ENCODE results near the gene HOXA1.

DNA sequence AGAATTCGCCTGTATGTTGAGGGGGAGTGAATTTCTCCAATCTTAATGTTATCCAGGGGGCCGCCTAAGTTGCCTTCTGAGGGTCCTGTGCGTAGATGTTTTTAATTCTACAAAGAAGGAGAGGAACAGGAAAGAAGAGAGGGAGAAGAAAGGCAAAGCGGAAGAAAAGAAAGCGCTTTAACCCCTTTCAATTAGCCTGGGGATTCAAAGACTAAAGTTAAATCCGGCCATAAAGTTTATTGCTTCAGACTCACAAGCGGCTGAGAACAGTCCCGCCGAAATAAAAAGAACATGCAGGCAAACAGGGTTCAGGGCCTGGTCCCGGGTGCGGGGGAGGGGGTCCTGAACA lies 43.2 kb upstream of the HOXA1 start:
- TF ChIP-seq FOXM1 (IDR thresholded peaks at IDR 0.05; ENCODE audit: borderline replicate concordance) (no peak), NFRKB (IDR thresholded peaks at IDR 0.05) (no peak), ZNF384 (IDR thresholded peaks at IDR 0.05) (no peak), HDGF (IDR thresholded peaks at IDR 0.05; ENCODE audit: borderline replicate concordance) (no peak)
